D341Med (cell line): ENCODE results near the gene PLB1.

Experiments used
- DNase-seq: peaks from one replicate; pipeline ENCODE4 v3.0.0; 2012; ENCODE audit warnings: low spot score

Gene PLB1

DNA sequence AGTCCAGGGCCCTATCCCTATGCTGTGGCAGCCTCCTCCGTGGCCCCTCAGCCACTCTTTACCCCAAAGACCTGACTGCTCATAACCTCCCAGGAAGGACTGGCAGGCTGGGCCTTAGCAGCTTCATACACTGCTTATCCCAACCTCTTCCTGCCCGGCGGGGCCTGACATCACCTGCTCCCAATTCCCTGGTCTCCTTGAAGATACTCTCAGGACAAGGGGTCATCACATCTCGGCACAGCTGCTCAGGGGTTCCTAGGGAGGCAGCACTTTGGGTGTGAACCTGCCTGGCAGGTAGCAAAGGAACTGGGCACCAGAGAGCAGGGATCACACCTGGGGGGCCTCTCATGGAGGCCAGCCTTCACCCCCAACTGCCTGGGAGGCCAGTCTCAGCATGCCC, 68.5 kb downstream of the PLB1 start:
- DNase-seq = no peak

DNA sequence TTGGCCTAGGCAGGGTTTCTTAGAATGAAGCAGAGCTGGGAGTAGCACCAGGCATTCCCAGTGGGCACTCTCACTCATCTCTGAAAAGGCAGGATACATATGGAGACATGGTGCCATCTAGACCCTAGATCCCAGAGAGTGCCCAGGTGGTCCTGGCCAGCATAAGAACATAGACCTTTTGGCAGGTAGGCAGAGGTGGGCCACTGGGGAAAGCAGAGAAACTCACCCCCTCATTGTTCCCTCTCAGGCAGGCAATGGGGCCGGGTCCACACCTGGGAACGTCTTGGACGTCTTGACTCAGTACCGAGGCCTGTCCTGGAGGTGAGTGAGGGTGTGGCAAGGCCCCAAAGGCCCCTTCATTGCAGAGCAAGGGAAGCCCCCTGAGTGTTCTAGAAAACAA, 69.2 kb downstream of the PLB1 start:
- no peak for DNase-seq

DNA sequence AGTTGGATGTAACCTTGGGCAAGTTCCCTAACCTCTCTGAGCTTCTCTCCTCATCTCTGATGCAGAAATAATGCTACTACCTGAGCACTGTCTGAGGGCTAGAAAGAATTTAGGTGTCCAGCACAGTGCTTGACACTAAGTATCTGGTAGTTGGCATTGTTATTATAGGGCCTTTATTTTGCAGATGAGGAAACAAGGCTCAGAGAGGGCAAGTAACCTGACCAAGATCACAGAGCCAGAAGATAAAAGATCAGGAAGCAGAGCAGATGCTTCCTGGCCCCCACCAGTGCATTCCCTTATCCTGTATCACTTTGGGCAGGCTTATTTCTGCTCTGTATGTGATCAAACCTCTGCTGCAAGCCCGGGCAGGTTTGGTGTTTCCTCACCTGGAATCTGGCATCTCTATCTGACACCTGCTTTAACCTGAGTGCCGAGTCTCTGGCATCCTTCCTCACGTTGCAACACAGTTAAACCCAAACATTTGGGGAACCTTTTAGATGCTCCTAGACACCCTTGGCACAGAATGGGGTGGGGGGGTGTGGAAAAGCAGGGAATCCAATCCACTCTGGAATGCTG, 69.9 kb downstream of the PLB1 start:
- DNase-seq = no peak

DNA sequence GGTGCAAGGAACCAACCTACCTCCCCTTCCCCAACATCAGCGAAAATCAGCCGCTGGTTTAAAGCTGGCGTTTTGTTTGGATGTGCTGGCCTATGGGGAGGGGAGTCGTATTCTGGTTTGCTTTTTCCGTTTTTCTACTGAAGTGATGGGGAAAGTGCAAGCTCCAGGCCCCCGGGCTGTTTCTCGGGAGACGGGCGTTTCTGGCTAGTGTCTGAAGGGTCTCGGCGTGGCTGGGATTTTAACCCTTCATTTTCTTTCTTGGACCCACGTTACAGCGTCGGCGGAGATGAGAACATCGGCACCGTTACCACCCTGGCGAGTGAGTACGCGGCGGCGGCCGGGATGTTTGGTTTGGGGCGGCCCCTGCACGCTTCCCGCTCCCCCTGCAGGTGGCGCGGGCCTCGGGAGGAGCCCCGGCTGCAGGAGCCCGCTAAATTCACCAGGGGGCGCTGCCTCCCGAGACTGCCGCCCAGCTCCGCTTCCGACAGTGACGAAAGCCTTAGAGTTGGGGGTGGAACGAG, 70.7 kb downstream of the PLB1 start:
- DNase-seq = peak; percentile 97

DNA sequence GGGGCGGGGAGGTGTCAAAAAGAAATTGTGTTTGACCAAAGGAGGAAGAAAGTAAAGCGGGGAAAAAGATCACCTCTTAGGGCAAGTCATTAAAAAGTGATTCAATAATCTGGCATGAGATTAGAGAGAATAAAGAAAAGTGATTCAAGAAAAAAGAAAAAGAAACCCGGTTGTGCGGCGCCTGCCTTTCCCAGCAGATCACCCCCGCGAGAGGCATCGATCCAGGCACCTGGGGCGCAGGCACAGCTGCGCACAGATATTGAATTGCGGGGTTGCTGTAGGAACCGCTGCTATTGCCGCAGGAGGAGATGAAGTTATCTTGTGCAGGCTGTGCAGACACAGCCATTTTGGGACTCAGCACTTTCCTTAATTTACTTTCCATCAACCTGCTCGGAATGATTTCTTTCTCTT, 71.2 kb downstream of the PLB1 start:
- peak; percentile 57 for DNase-seq

DNA sequence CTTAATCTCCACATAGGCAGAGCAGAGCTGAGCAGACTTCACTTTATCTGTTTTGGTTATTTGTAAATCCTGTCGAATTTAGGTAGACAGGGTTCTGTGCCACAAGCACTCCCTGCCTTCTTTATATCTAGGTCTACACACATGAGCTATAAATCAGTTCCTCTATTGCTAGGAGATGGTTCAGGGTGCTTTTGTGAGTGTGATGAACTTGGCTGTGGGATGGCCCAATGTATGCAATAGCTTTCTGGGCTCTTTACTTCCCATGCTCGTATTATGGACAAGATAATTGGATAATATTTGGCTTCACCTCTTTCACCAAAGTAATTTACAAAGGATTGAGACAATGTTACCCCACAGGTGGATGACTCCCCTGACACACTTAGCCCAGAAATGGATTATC, 72.2 kb downstream of the PLB1 start:
- DNase-seq = no peak

DNA sequence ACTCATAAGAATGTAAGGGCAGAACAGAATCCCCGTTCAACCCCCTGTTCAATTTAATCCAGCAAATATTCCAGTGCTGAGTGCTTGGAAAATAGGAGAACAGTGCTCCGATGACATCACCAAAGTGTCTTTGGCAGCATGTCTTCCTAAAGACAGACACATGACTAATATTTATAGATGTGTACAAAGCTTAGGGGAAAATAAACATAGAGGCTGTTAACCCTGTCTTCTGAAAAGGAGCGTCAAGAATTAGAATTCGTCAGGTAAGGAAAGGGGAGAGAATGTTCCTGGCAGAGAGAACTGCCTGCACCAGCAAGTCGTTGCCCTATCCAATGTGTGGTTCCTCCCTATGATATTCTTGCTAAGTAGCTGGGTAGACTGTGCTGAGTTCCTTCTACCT, 72.7 kb downstream of the PLB1 start:
- no peak for DNase-seq

DNA sequence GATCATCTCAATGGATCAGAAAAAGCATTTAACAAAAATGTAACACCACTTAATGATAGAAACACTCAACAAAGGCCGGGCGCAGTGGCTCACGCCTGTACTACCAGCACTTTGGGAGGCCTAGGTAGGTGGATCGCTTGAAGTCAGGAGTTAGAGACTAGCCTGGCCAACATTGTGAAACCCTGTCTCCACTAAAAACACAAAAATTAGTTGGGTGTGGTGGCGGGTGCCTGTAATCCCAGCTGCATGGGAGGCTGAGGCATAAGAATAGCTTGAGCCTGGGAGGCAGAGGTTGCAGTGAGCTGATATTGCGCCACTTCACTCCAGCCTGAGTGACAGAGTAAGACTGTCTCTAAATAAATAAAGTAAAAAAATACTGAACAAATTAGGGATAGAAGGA, 74.6 kb downstream of the PLB1 start:
- no peak for DNase-seq

DNA sequence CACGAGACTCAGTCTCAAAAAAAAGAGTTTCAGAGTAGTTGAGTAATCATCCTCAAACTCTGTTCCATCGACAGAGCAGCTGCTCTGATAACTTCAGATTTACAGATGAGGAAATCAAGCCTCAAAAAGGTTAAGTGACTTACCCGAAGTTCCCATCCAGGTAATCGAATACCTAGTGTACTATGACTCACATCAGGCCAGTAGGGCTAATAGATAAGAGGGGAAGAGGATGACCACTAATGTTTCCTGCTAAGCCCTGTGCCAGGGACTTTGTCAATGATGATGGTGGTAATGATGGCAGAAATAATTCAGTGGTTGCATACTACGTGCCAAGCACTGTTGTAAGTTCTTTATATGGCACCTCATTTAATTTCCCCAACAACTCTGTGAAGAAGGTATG, 80.9 kb downstream of the PLB1 start:
- no peak for DNase-seq

DNA sequence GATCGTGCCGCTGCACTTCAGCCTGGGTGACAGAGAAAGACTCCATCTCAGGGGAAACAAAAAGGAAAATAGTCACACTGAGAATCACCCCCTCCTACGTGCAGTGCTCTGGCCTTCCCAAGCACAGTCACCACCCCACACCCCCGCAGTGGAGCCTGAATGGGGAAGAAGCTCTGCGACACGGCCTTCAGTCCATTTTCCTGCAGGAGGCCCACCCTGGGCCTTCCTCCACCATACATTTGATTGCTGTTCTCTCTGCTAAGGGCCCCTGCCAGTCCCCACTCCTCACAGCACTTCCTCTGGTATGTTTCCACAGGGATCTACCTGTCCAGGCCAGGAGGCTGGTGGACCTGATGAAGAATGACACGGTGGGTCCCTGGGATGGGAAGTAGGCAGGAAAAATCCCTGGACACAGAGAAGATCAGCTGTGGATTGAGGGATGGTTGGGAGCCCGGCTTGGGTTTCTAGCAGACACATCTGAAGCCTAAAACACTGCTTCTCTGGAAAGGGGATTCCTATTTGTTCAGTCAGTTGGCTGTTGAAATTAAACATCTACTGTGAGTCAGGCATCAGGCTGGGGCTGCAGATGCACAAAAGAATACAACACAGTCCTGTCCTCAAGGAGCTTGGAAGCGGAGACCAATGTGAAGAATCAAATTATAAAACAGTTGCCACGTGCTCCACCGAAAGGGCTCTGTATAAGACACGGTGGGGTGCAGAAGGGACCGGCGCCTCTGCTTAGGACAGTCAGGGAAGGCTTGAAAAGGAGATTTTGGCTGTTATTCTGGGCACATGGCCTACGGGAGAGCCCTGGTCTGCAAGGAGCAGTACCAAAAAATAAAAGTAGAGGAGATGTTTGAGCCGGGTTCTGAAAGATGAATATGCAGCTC, 82.2 kb downstream of the PLB1 start:
- DNase-seq = no peak

DNA sequence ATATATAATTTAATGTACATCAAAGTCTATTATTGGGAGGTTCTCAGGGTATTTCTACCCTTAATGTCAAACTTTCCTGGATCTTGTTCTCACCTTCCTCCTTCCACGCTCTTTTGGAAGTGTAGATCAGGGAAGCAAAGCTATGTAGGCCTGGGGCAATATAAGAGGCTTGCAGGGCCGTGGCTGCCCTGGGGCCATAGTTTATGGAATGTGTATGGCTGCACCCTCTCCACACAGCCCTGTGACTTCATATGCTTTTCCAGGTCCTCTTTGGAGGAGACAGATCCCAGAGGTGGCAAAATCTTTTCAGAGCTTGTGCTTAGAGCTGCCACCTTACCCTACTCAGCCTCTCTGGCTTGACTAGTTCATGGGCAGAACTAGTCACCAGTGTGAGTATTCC, 82.9 kb downstream of the PLB1 start:
- DNase-seq = no peak

DNA sequence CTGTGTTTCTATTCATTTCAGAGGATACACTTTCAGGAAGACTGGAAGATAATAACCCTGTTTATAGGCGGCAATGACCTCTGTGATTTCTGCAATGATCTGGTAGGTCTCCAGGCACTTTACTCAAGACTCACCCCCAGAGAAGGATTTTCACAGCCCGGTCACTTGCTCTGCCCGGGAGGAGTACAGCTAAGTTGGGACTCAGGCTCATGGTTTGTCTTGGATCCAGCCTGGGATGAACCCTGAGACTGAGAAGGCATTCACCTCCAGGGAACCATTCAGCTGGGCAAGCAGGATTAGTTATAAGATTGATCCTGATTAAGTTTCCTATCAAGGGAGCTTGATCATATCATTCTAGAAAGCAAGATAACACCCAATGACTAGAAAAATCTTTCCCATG, 83.7 kb downstream of the PLB1 start:
- DNase-seq = no peak

DNA sequence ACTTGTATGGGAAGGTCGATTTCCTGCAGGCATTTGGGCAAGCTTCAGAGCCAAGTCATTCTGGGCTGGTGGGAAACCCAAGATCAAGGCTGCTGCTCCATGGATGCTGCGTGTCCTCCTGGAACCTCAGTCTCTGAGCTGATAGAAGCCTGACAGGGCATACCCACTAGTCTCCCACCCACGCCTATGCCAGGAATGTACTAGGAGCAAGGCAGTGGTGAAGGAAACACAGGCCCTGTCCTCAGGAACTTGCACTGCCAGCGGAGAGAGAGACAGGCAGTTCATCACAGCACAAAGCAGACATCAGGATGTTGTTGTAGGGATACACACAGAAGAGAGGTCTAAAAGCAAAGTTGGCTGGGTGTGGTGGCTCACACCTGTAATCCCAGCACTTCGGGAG, 84.2 kb downstream of the PLB1 start:
- no peak for DNase-seq

DNA sequence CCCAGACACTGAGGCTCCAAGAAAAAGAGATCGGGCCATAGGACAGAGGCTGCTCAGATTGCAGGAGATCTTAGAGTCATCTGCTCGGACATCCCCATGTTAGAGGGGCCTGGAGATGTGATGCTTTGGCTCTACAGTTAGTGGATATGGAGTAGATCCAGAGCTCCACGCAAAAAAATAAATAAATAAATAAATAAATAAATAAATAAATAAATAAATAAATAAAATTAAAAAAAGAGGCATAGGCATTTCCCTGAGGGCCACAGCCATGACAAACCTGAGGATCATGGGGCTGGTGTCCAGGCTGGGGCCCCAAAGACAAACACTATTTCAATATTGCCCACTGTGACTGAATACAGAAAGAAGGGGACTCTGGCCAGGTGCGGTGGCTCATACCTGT, 85.5 kb downstream of the PLB1 start:
- no peak for DNase-seq

DNA sequence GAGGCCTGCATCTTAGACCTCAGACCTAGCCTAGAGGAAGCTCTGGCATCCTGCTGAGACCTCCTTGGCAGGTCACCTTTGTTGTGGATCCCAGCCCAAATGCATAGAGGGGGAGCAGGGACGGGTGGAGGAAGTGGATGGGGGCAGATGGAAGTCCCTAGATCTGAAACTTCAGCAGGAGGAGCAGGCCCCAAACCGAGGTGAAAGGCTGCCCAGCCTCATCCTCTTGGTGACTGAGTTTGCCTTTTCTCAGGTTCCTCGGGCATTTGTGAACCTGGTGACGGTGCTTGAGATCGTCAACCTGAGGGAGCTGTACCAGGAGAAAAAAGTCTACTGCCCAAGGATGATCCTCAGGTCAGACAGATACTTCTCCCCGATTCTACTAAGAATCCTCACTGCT, 86.3 kb downstream of the PLB1 start:
- no peak for DNase-seq

DNA sequence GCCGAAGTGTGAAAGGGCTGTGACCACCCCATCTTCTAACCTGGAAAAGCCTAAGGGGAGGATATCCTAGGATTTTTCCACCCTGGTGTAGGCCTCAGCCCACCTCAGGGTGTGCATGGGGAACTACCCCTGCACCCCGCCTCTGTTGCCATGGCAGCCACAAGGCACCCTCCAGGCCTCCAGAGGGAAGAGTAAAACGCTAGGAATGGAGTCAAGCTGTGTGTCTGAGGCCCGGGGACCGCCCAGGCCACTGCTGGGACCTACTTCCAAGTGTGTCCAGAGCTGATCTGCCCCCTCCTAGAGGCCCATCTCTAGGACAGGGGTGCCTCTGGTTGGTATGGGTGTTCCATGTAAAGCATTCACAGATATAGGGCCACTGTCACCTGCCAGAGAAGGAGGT, 86.7 kb downstream of the PLB1 start:
- DNase-seq = no peak

DNA sequence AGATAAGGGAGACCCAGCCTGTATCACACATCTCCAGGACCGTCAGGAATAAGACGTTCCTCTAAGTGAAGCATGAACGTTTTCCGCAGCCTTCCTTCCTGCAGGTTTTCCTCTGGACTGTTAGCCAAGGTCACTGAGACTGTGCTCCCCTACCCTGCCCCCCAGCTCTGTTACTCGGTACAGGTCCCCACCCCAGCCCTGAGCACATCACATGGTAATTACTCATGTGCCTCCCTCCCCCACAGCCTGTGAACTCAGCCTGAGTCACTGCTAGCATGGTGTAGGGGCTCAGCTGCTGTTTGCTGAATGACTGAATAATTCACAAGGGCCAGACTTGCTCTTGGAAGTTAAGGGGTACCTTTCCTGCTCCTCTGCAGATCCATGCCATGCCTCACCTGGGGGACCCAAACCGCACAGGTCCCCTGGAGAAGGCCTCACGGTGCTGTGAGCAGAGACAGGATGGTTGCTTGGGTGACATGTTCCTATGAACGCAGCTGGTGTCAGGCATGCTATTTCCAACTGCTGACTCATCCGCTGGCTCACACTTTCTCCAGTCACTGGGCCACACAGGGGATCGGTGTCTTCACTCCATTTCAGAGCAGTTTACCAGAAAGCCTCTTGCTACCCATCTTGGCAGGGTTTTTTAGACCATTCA, 88.2 kb downstream of the PLB1 start:
- DNase-seq = no peak

DNA sequence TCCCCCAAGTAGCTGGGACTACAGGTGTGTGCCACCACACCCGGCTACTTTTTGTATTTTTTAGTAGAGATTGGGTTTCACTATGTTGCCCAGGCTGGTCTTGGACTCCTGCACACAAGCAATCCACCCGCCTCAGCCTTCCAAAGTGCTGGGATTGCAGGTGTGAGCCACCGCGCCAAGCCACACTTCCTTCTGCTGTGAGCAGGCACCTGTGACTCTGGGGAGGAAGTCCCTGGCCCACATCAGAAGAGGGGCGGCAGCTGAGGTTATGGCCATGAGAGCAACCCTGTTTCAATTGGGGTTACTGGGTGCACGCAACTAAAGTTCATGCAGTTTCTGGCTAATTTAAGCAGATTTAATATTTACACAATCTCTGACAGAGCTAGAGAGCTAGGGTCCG, 91.0 kb downstream of the PLB1 start:
- DNase-seq = no peak

DNA sequence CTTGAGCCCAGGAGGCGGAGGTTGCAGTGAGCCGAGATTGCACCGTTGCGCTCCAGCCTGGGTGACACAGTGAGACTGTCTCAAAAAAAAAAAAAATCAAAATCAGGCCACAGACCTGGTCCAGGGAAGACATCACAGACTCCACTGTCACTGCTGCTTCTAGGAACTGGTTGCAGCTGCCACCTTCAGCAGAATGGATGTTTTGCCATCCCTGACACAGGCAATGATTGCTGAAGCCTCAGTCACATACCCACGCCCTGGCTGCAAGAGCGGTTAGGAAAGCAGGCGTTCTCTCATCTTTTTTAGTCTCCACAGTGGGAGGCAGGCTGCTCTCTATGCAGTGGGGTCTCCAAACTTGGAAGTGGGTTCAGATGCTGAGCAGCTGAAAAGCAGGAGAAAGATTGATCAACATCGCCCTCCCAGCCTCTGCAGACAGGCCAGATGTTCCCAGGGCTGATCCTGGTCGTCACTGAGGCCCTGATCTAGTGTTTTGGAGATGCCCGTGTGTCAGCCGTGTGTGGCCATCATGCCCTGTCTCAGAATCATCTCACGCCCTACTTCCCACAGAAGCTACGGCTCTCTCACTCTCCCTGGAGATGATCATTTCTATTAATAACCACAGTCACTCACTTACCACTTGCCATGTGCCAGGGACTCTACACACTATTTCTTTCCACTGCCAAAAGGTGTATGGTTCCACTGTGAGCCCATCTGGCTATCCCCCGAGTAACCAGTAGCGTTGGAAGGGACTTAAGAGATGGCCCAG, 91.8 kb downstream of the PLB1 start:
- no peak for DNase-seq

DNA sequence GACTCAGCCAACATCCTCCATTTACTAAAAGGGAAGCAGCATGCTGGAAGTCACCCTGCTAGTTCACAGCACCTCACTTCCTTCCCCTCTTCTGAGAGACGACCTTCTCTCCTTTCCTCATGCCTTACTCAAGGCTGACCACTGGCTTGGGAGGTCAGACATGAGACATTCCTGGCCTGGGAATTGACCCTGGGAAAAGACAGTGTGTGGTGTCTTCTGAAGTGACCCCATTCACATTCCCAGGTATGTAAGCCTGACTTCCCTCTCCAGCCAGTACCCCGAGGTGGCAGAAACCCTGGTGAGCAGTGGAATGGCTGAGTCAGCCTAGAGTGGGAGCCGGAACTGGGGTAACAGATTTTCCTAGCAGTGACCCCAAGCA, 92.4 kb downstream of the PLB1 start:
- no peak for DNase-seq

DNA sequence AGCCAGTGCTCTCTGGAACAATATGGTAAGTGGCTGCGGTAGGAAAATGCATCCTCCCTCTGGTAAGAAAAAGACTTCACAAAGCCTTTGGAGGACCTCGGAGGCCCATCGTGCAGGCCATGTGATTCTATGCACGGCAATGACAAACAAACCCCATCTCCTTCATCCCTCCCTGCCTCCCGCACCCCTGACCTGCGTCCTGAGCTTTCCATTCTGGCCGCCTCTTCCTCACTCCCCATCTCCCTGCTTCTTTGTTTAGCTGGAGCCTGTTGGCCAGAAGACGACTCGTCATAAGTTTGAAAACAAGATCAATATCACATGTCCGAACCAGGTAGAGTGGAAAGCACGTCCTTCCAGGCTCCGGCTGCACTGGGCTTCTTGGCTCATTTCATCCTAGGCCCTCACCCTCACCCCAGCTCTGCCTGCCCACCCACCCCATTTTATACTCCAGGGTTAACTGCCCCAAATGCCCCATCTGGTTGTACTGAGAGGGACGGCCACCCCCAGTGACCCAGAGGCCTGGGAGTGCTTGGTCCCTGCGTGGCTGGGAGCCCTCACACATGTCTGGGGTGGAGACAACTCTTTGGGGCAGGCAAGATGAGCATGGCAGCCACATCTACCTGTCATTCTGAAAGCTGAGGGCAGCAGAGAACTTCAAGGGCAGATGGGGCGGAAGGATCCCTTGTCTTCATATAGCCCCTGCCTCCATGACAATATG, 94.0 kb downstream of the PLB1 start:
- DNase-seq = no peak
